MM.1S (cell line): ENCODE results near the gene TGFA.

Experiments
- DNase-seq: peaks from one replicate; pipeline ENCODE4 v3.0.0-alpha.2; 2015
- H2AFZ ChIP-seq: fragments of 300-600 bp; sonication (generic); 2 replicates; pipeline ENCODE4 v1.6.0; 2016; ENCODE audit warnings: antibody characterized with exemption, low read length
- H3F3A ChIP-seq: fragments of 300-600 bp; sonication (generic); 2 replicates; pipeline ENCODE4 v1.6.1; 2016; ENCODE audit warnings: mild to moderate bottlenecking, antibody characterized with exemption, low read length, moderate library complexity, mixed read lengths; ENCODE audit not compliant: insufficient read depth
- H3K27ac ChIP-seq: fragments of 300-600 bp; sonication (generic); 2 replicates; pipeline ENCODE4 v1.5.1; 2016; ENCODE audit warnings: mild to moderate bottlenecking, low read length
- H3K27me3 ChIP-seq: fragments of 300-600 bp; sonication (generic); replicated peaks from 2 replicates; pipeline ENCODE4 v1.6.0; 2016; ENCODE audit warnings: low read length; ENCODE audit not compliant: insufficient read depth
- H3K36me3 ChIP-seq: fragments of 300-600 bp; sonication (generic); replicated peaks from 2 replicates; pipeline ENCODE4 v1.6.1; 2016; ENCODE audit warnings: mild to moderate bottlenecking, low read length, mixed read lengths; ENCODE audit not compliant: insufficient read depth
- H3K4me1 ChIP-seq: fragments of 300-600 bp; sonication (generic); 2 replicates; pipeline ENCODE4 v1.6.1; 2016; ENCODE audit warnings: low read length, mixed read lengths
- H3K4me2 ChIP-seq: fragments of 300-600 bp; sonication (generic); 2 replicates; pipeline ENCODE4 v1.6.0; 2016; ENCODE audit warnings: low read depth, low read length
- H3K4me3 ChIP-seq: fragments of 300-600 bp; sonication (generic); 2 replicates; pipeline ENCODE4 v1.5.1; 2016; ENCODE audit warnings: low read length, mixed read lengths
- H3K79me2 ChIP-seq: fragments of 300-600 bp; sonication (generic); 2 replicates; pipeline ENCODE4 v1.6.1; 2016; ENCODE audit warnings: mixed run types, low read length, mixed read lengths
- H3K9ac ChIP-seq: fragments of 300-600 bp; sonication (generic); 2 replicates; pipeline ENCODE4 v1.6.1; 2016; ENCODE audit warnings: low read length, mixed read lengths
- H3K9me2 ChIP-seq: fragments of 300-600 bp; sonication (generic); replicated peaks from 2 replicates; pipeline ENCODE4 v1.6.1; 2016; ENCODE audit warnings: mild to moderate bottlenecking, low read length, mixed read lengths; ENCODE audit not compliant: insufficient read depth
- H3K9me3 ChIP-seq: fragments of 300-600 bp; sonication (generic); replicated peaks from 2 replicates; pipeline ENCODE4 v1.6.1; 2016; ENCODE audit warnings: mild to moderate bottlenecking, low read length, mixed read lengths; ENCODE audit not compliant: insufficient read depth
- H4K20me1 ChIP-seq: fragments of 300-600 bp; sonication (generic); 2 replicates; pipeline ENCODE4 v1.6.1; 2016; ENCODE audit warnings: mild to moderate bottlenecking, low read length, moderate library complexity, mixed read lengths; ENCODE audit not compliant: insufficient read depth
- EZH2 ChIP-seq: fragments of 300-600 bp; sonication (generic); optimal IDR thresholded peaks from 2 replicates; pipeline ENCODE3; 2017; ENCODE audit warnings: low read depth, mild to moderate bottlenecking, antibody characterized with exemption, low read length, mixed read lengths
- EZH2phosphoT487 ChIP-seq: fragments of 300-600 bp; sonication (generic); IDR thresholded peaks from 2 replicates; pipeline ENCODE4 v1.6.1; 2018; ENCODE audit warnings: antibody characterized with exemption, low read length
- TF ChIP-seq, protein P1 (sequence below): fragments of 300-600 bp; sonication (generic); IDR thresholded peaks from 2 replicates; pipeline ENCODE4 v1.5.1; 2016; ENCODE audit warnings: antibody characterized with exemption, low read length, mixed read lengths

TGFA gene

DNA sequence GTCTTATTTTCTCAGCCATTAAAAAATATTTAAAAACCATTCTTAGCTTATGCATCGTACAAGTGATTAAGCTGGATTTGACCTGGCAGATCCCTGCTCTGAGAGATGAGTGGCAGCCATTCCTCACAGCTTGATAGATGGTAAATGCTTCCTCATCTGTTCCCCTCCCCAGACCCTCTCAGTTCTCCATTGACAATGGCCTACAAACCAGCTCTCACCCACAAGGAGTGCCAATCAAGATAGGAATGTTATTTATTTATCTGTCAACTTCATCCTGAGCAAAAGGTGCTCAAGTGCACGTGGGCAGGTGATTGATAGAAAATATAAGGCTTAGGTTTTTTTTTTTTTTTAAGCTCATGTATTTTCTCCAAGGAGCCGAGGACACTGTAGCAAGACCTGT, 153.1 kb downstream of the TGFA start:
- TF ChIP-seq EZH2phosphoT487 (no peak), EZH2 (no peak)
- TF ChIP-seq, protein P1, sequence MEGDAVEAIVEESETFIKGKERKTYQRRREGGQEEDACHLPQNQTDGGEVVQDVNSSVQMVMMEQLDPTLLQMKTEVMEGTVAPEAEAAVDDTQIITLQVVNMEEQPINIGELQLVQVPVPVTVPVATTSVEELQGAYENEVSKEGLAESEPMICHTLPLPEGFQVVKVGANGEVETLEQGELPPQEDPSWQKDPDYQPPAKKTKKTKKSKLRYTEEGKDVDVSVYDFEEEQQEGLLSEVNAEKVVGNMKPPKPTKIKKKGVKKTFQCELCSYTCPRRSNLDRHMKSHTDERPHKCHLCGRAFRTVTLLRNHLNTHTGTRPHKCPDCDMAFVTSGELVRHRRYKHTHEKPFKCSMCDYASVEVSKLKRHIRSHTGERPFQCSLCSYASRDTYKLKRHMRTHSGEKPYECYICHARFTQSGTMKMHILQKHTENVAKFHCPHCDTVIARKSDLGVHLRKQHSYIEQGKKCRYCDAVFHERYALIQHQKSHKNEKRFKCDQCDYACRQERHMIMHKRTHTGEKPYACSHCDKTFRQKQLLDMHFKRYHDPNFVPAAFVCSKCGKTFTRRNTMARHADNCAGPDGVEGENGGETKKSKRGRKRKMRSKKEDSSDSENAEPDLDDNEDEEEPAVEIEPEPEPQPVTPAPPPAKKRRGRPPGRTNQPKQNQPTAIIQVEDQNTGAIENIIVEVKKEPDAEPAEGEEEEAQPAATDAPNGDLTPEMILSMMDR = no peak
- Histone ChIP-seq H3K4me2 (no peak overlapping the region), H3K9me2 (no peaks in the 10 kb centered on the region), H3K27ac (no peak overlapping the region), H3K9ac (no peak overlapping the region), H2AFZ (no peak overlapping the region), H3K79me2 (no peaks in the 10 kb centered on the region), H3K27me3 (no peaks in the 10 kb centered on the region), H4K20me1 (no peaks in the 10 kb centered on the region), H3F3A (no peaks in the 10 kb centered on the region), H3K9me3 (no peaks in the 10 kb centered on the region), H3K4me3 (no peak overlapping the region), H3K4me1 (peaks cover 20% of the 10 kb centered on the region), H3K36me3 (no peaks in the 10 kb centered on the region)
- no peak for DNase-seq

DNA sequence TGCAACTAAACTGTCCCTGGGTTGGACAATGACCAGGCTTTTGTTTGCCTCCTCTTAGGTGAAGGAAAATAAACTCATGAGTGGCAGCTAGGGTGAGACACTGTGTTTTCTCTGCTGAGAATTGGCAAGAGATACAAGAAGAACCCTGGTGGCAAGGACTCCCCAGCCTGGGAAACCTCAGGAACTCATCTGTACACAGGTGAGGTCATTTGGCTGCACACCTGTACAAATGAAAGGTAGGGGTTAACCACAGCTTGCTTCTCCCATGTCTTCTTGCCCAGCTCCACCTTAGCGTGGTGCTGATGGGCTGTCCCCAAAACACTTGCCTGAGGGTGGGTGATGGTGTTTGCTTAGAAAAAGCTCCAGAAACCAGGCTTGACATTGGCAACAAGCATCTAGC, 154.6 kb downstream of the TGFA start:
- Histone ChIP-seq H3K27me3 (no peaks in the 10 kb centered on the region), H3K4me2 (no peak overlapping the region; the same call in 1 of the 2 replicates)

More for the DNA sequence above, 154.6 kb downstream of the TGFA start:
- Histone ChIP-seq H3K4me1 (peaks cover 21% of the 10 kb centered on the region), H3K4me3 (no peak overlapping the region), H3F3A (no peaks in the 10 kb centered on the region), H3K9me3 (no peaks in the 10 kb centered on the region), H3K27ac (no peak overlapping the region), H3K9me2 (no peaks in the 10 kb centered on the region), H3K79me2 (no peaks in the 10 kb centered on the region), H3K9ac (no peak overlapping the region), H2AFZ (no peak overlapping the region), H4K20me1 (no peaks in the 10 kb centered on the region), H3K36me3 (no peaks in the 10 kb centered on the region)
- DNase-seq = peak; percentile 54
- TF ChIP-seq, protein P1 = no peak
- TF ChIP-seq EZH2 (no peak), EZH2phosphoT487 (no peak)
